Vein endothelial cell (primary cell): ENCODE data around the gene NYNRIN. TPM values are rescaled to one million over a fixed set of nuclear protein-coding genes. Genes with fewer than 3 reads are reported as not detected.

ENCODE experiments used
- small RNA-seq: library from RNA; depleted of rRNA; stranded (forward); fragments of <200 nt; gene quantifications from one replicate; pipeline ENCODE3, GENCODE V24; 2012
- total RNA-seq: library from RNA; depleted of rRNA; stranded (reverse); fragments of >200 nt; gene quantifications from 2 replicates; pipeline ENCODE4 v1.2.3, GENCODE V29; 2012

Gene NYNRIN
- 14.6 and 28.7 TPM in 2 replicates for total RNA-seq

DNA sequence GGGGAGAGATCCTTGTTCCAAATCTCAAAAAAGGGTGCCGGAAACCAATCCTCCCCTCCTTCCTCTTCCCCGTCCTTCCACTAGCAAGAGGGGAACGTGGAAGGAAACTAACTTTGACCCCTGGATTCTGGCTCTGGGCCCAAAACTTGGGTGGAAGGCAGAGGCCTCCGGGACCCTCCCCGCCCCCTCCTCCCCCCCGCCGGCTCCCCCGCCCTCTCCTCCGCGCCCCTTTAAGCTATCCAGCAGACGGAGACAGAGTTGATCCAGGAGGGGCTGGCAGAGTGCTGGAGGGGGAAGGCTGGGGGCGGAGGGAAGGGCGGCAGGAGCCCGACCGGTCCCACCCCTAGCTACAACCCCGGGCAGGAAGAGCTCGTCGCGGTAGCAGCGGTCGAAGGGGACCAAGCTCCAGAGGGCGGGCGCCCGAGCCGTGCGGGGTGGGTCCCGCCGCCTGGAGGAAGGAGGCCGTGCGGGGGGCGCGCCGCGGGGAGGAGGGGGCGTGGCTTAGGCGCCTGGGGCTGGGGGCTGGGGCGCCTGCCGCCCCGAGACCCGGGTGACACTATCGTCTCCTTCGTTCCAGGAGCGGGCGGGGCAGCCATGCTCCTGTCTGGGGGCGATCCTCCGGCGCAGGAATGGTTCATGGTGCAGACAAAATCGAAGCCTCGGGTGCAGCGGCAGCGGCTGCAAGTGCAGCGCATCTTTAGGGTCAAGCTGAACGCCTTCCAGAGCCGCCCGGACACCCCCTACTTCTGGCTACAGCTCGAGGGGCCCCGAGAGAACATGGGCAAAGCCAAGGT lies at the start of gene NYNRIN:
TSS of gene NYNRIN (plus strand) at position 351 of the 794 bp plus-strand sequence. CDS start at position 595, 244 bp downstream.

DNA sequence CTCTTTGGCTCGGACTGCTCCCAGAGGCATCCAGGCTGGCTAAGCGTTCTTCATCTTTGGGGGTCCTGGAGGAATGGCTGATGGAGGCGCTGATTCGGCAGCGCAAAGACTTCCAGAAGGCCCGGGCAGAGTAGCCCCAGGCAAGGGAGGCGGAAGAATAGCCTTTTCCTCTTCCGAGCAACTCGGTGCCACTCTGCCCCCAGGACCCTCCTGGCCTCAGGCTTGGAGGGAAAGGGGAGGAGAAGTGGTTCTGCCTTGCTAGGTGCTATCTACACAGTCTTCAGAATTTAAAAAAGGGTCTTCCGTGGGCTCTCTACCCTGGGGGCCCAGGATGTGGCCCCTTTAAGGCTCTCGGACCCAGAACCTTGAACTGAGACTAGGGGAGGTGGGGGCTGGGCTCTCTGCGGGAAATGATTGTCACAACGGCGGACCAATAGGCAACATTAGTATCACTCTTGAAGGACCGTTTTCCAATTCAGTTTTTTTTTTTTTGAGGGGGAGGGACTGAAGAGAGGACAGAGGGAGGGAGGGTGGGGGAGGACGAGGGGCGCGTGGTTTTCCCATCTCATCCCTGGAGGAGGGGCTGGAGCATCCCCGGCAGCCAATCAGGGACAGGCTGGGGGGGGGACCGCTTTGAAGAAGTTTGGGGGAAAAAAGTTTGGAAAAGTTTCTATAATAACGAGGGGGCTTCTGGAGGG lies 31.1 kb upstream of the NYNRIN start, which contains the start of gene NFATC4:
TSS of gene NFATC4 (plus strand) at position 671 of the 698 bp plus-strand sequence. CDS start 157 bp downstream, outside the sequence.

DNA sequence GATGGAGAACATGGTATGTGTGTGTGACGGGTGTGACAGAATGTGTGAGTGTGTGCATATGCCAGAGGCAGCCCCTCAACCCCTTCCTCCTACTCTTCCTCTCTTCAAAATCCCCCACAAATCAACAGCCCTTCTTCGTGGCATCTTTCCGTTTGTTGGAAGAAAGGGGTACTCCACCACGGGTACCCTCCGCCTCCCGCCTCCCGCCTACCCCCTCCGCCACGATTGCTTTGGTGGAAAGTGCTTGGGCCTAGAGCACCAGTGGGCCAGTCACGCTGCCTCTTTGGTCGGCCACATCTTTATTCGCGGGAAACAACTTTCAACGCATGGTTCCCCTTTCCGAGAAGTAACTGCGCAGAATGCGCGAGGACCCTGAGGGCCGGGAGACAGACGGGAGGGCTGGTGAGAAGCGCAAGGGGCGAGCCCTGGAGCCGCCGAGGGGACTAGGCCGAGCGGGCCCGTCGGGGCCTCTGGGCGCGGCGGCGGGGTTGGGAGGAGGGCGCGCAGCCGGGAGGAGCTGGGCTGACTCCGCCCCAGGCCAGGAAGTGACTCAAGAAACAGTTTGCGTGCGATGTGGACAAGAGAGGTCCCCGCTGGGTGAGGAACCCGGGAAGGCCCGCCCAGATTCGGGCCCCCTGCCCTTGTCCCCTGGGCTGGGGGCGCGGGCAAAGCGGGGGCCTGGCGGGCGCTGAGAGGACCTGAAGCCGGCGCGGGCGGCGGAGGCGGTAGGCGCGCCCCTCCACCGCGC lies 30.8 kb downstream of the NYNRIN start, which contains the start of the genes CBLN3 and KHNYN:
TSS of gene CBLN3 (minus strand) at position 274 of the 748 bp plus-strand sequence. CDS start 614 bp downstream, outside the sequence.
TSS of gene KHNYN (plus strand) at position 560 of the 748 bp plus-strand sequence. CDS start 777 bp downstream, outside the sequence.

DNA sequence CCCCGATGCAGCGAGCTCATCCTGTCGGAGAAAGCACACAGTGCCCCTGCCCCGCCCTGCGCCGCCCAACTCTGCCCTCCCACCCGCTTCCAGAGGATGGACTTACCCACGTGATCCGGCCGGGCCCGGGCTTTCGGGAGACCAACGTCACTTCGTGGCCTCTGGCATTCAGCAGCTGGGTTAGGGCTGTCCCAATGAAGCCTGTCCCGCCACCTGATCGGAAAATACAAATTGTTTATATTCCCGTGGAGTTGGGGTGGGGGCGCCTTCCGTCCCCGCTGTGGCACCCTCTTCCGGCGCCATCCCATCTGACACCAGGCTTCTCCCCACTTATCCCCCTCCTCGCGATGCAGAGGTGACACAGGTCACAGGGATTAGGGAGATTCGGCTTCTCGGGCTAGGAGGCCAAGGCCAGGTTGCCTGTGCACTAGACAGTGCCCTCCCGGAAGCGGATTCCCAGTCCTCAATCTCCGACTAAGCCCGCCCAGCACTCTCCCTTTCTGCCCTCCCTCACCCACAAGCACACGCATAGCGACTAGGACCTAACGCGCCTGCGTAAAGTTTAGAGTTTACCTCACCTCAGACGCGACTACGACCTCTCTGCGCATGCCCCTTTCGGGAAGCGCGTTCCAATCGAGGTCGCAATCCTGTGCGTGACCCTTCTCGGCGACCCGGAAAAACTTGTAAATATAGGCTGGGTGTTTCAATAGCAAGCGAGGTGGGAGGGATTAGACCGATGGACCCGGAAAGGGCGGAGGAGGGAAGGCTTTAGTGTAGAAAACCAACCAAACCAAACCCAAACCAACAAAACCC lies 43.6 kb downstream of the NYNRIN start, which contains the start of gene SDR39U1:
TSS of gene SDR39U1 (minus strand) at position 537 of the 813 bp plus-strand sequence. CDS start at position 530, 7 bp downstream.

Small RNAs within 50 kb of the gene (small RNA-seq; reads per million reads assigned to genes)
- gene RF00026 = not detected

Other genes with a start within 250 kb of the NYNRIN start
- 31.0 and 35.6 TPM in 2 replicates for gene IRF9, start 237.7 kb upstream of the NYNRIN start, total RNA-seq
- gene REC8, start 226.9 kb upstream of the NYNRIN start, total RNA-seq = 1.3 and 4.1 TPM in 2 replicates
- gene IPO4, start 210.2 kb upstream of the NYNRIN start, total RNA-seq = 51.3 and 58.8 TPM in 2 replicates
- gene TM9SF1, start 203.6 kb upstream of the NYNRIN start, total RNA-seq = 53.6 and 62.3 TPM in 2 replicates
- gene TSSK4, start 193.3 kb upstream of the NYNRIN start, total RNA-seq = 0.10 TPM in 1 of 2 replicates, not detected in the other
- 25.6 and 33.3 TPM in 2 replicates for gene CHMP4A, start 185.5 kb upstream of the NYNRIN start, total RNA-seq
- 9.1 TPM in 2 replicates for gene MDP1, start 182.9 kb upstream of the NYNRIN start, total RNA-seq
- 128 and 131 TPM in 2 replicates for gene NEDD8, start 166.6 kb upstream of the NYNRIN start, total RNA-seq
- gene GMPR2, start 166.1 kb upstream of the NYNRIN start, total RNA-seq = 67.4 and 69.9 TPM in 2 replicates
- gene TINF2, start 156.4 kb upstream of the NYNRIN start, total RNA-seq = 55.5 and 59.4 TPM in 2 replicates
- gene TGM1, start 135.8 kb upstream of the NYNRIN start, total RNA-seq = 0.98 and 1.8 TPM in 2 replicates
- 35.1 and 45.1 TPM in 2 replicates for gene RABGGTA, start 127.4 kb upstream of the NYNRIN start, total RNA-seq
- gene DHRS1, start 99.2 kb upstream of the NYNRIN start, total RNA-seq = 12.4 and 21.6 TPM in 2 replicates
- gene NOP9, start 99.2 kb upstream of the NYNRIN start, total RNA-seq = 32.3 and 34.9 TPM in 2 replicates
- gene CIDEB, start 91.0 kb upstream of the NYNRIN start, total RNA-seq = 1.6 and 3.0 TPM in 2 replicates
- gene LTB4R2, start 88.9 kb upstream of the NYNRIN start, total RNA-seq = 6.5 and 10.6 TPM in 2 replicates
- 2.9 and 3.2 TPM in 2 replicates for gene LTB4R, start 87.5 kb upstream of the NYNRIN start, total RNA-seq
- gene ADCY4, start 63.9 kb upstream of the NYNRIN start, total RNA-seq = 55.1 and 90.2 TPM in 2 replicates
- gene RIPK3, start 59.0 kb upstream of the NYNRIN start, total RNA-seq = 4.2 and 4.9 TPM in 2 replicates
- 11.4 and 20.0 TPM in 2 replicates for gene NFATC4, start 30.8 kb upstream of the NYNRIN start, total RNA-seq
- 1.2 and 1.3 TPM in 2 replicates for gene CBLN3, start 30.7 kb downstream of the NYNRIN start, total RNA-seq
- gene KHNYN, start 31.0 kb downstream of the NYNRIN start, total RNA-seq = 46.6 and 61.7 TPM in 2 replicates
- gene SDR39U1, start 43.8 kb downstream of the NYNRIN start, total RNA-seq = 15.0 and 15.8 TPM in 2 replicates
- not detected in 2 replicates for gene CMA1, start 109.3 kb downstream of the NYNRIN start, total RNA-seq
- not detected in 2 replicates for gene CTSG, start 177.2 kb downstream of the NYNRIN start, total RNA-seq
- gene GZMH, start 210.7 kb downstream of the NYNRIN start, total RNA-seq = not detected in 2 replicates
- gene GZMB, start 235.2 kb downstream of the NYNRIN start, total RNA-seq = not detected in 2 replicates